HG02884 (cell line): ENCODE data around the gene ST3GAL4.
"Not testable (repeated sequence)": the region's sequence is repeated elsewhere in the genome, so short reads cannot be mapped to it uniquely, and the experiment has no call there.

Experiments used
- ATAC-seq: cut with Tn5 transposase; IDR thresholded peaks from one replicate; pipeline ENCODE4 v1.9.1; 2021; ENCODE audit warnings: mild to moderate bottlenecking, moderate library complexity; ENCODE audit not compliant: unreplicated experiment

ST3GAL4 gene

GRCh38 chr11:126384449-126385070 lies 29.1 kb downstream of the ST3GAL4 start:
- no peak for ATAC-seq

DNA sequence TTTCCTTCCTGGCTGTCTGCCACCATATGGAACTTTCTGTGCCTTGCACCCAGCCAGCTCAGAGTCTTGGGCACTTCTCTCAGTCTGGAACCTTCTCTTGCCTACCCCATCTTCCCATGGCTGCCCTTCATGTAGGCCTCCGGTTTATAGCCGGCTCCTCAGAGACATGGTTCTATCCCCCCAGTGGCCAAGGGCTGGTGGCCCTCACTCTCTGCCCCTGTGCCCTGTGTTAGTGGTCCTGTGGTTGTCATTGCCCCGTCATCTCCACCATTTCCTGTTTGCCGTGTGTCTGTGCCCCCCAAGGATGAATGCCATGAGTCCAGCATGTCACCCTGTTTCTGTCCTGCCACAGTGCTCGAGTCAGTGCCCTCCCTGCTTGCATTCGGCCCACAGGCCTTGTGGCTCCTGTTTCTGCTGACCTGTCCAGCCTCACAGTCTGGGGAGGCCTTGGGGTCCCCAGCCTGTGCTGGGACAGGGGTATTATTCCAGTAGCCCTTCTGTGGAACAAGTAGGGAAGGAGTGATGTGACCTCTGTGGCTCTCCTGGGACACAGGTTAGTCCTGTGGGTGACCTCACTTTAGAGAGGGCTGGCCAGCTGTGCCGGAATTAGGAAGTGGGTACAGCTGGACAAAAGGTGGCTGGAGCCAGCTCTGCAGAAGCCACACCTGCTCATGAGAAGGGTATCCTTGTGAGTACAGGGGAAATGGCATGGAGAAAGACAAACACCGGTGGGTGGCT lies 30.7 kb downstream of the ST3GAL4 start:
- no peak for ATAC-seq

DNA sequence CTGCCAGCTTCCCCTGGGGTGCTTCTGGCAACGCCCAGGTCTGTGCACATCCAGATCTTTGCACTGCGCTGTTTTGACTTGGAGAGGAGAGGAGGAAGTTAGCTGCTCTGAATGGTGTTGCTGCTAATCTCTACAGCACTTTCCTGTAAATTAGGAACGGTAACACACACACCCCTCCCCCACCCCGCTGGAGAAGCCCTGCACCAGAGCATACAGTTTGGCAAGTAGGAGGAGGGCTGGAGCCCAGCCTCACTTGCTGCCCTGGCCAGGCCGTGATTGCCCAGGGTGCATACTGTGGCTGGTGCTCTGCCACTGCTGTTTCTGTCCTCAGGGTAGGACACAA lies 31.2 kb downstream of the ST3GAL4 start:
- not testable (repeated sequence) for ATAC-seq

DNA sequence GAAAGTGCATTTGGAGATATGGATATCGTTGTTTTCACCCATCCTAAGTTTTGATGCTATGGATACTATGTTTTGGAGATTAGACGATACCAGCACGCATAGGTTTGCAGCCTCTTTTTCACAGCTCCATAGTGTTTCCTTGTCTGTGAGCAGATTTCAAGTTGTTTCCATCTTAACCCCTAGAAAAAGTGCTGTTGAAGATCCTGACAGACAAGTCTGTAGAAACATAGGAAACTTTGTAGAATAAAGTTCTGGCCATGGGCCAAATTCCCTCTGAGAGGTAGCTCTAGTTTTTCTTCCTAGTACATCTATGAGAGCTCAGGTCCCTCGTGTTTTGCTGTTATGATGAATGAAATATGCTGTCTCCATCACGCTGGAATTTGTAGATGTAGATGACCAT lies 32.4 kb downstream of the ST3GAL4 start:
- no peak for ATAC-seq

DNA sequence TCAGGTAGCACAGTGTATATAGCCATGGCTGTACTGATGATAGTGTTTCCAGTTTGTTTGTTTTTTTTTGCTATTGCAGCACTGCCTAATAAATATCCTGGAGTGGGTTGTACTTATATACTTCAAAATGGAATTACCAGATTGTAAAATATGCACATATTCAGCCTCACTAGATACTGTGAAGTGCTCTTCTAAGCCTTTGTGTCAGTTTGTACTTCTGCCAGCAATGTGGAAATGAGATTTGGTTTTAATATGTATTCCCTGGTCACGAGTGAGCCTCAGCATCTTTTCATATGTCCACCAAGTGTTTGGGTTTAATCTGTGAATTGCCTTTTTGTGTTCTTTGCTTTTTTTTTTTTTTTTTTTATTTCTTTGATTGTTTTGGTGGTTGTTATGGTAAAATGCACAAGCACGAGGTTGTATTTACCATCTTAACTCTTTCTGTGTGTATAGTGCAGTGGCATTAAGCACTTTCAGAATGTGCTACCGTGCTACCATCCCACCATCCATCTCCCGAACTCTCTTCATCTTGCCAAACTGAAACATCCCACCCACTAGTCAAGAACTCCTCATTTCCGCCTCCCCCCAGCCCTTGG lies 34.9 kb downstream of the ST3GAL4 start:
- no peak for ATAC-seq

- ATAC-seq = no peak
These were observed 35.9 kb downstream of the ST3GAL4 start for GRCh38 chr11:126391286-126391954.

DNA sequence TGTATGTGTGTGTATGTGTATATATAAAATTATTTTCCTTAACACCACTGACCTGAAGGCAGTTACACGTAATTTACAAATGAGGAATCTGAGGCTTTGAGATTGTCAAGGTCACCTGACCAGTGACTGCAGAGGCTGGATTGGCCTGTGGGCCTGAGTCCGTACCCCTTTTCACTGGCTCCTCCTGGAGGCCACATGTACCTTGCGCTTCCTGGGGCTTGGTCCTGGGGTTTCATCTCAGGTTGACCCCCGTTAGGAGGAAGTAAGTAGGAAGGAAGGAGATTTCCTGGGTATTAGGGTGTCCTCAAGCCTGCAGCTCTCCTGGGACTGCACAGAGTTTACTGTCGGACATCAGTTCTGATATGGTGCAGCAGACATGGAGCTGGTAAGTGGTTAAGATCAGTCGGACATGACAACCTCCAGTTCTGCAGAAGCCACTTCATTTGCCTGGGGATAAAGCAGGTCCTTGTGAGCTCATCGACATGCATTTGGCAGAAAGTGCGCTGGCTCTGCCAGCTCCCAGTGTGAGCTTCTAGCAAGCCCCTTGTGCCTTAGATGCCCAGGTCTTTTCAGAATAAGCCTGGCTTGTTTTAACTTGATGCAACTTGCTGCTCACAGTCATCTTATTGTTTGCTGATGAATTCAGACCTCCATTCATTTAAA lies 36.6 kb downstream of the ST3GAL4 start:
- ATAC-seq = peak; percentile 50

GRCh38 chr11:126392633-126393013 lies 37.1 kb downstream of the ST3GAL4 start:
- ATAC-seq = peak; percentile 6

DNA sequence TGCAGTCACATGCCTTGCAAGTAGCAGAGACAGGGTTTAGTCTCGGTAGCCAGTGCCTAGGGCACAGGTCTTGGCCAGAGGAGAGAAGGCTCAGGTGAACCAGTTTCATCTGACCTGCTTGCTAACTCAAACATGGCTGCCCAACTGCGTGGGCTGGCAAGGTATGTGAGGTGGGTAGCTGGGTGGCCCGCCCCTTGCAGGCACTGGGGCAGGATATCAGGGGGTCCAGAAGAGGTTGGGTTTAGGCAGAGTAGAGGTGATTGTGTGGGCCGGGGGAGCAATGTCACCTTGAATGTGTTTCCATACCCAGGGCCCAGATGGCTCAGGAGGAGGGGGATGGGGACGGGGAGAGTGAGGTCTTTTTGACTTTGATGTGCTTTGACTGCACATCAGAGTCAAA lies 37.7 kb downstream of the ST3GAL4 start:
- ATAC-seq = no peak

DNA sequence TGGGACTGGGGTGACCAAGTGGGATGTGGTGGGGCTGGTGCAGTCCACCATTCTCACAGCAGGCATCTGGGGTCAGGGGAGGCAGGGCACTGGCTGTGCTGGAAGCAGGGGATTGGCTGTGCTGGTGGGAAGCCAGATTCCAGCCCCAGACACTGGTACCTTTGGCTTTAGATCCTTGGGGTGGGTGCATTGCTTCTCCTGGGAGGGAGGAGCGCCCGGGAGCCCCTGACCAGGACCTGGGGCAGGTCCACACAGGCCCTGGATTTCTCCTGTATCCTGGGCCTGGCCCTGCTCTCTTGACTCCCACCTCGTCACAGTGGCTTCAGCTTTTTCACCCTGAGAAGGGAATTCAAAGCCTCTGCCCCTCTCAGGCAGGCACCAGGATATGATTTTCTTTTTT lies 38.5 kb downstream of the ST3GAL4 start:
- no peak for ATAC-seq

- ATAC-seq = not testable (repeated sequence)
These were observed 39.2 kb downstream of the ST3GAL4 start for GRCh38 chr11:126394634-126395072.

DNA sequence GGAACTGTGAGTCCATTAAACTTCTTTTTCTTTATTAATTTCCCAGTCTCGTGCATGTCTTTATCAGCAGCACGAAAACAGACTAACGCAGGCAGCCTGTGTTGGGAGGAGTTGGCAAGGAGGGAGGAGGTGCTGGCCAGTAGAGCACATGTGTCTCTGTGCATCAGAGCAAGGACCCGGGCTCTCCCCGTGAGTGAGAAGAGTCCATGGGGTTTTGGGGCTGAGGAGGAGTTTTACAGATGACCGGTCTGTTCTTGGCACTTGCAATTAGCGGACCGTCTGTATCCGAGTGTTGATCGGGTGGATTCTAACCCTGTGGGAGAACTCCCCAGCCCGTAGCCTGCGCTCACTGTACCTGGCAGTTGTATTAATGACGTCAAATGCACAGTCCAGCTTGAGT lies 40.3 kb downstream of the ST3GAL4 start:
- ATAC-seq = not testable (repeated sequence)

DNA sequence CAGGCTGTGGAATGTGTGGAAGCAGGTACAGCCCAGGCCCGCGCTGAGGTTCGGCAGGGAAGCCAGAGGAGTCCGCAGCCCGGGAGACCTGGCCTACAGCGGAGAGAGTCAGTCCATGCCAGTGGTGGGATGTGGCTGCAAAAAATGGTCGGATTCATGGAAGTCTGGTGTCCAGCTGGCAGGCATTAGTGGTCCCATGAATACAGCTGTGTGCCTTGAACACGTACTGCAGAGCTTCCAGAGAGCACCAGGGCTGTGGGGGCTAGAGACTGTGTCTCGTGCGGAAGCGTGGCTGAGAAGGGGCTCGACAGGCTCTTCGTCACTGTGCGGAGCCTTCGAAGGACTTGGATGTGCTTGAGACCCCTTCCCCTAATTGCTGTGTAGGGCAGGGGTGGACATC lies 40.8 kb downstream of the ST3GAL4 start:
- ATAC-seq = not testable (repeated sequence)

DNA sequence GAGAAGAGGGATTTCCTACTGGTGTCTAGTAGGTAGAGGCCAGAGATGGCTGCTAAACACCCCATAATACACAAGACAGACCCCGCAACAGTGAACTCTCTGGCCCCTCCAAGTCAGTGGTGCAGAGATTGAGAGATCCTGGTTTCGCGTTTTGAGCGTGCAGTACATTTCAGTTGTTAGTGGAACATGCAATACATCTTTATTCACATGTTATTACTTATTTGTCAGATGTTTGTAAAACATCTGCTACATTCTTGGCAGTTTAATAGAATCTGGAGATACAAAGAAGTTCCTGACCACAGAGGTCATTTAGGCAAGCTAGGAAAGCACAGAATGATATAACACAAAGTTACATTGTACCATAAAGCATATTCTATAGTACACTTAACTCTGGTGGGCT lies 41.5 kb downstream of the ST3GAL4 start:
- no peak for ATAC-seq

DNA sequence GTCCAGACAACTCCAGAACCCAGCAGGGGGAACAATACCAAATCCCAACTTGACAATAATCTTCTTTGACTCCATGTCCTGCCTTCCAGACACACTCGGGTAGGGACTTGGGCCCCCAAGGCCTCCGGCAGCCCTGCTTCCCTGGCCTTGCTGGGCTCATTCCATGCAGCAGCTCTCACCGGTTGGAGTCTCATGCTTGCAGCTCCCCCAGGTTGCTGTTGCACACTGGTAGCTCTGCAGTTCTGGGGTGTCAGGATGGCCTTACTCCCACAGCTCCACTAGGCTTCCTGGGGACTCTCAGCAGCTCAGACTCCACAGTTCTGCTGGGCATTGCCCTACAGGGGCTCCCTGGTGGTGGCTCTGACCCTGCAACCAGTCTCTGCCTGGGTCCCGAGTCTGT lies 42.8 kb downstream of the ST3GAL4 start:
- no peak for ATAC-seq

GRCh38 chr11:126398721-126399120 lies 43.2 kb downstream of the ST3GAL4 start:
- no peak for ATAC-seq

DNA sequence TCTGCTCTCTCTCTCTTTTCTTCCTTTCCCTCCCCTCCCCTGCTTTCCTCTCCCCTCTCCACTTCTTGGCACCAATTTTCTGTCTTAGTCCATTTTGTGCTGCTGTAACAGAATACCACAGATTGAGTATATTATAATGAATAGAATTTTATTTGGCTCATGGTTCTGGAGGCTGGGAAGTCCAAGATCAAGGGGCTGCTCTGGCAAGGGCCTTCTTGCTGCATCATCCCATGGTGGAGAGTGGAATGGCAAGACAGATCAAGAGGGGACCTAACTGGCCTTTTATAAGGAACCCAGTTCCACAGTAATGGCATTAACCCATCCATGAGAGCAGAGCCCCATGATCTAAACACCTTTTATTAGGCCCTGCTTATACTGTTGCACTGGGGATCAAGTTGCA lies 44.5 kb downstream of the ST3GAL4 start:
- no peak for ATAC-seq

DNA sequence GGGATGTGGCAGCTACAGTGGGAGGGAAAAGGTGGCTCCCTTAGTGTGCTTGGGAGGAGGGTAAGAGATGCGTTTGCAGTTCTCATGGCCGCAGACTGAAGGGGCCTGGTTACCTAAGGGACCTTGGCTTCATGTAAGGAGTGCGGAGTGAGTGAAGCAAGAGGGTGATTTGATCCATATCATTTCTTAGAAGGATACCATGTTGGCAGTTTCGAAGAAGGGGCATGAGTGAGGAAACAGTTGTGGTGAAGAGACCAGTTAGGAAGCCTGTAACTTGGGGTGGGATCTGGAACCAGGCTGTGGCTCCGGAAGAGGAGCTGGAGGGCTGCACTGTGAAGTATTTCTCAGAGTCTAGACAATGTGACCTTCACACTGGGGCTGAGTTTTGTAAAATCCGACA lies 45.0 kb downstream of the ST3GAL4 start:
- no peak for ATAC-seq

DNA sequence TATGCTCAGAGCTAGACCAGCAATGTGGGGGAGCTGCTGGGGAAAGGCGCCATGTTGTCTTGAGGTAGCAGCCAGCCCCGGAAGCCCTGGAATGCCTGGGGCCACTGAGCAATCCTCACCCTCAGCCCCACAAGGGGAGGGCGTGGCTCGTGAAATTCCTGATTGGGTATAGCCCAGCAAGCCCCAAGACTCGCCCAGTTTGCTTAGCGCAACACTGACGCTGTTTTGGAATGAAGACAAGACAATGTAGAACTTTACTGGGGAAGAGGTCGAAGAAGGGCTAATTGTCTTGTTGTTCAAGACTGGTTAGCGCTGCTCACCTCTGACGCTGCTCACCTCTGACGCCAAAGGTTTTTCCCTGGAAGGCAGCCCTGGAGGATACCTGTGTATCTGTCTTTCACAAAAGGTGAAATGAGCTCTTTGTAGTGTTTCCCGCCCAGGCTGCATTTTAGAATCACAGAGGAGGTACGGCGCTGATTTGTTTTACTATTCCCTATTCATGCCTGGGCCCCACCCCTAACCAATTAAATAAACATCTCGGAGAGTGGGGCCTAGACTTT lies 47.6 kb downstream of the ST3GAL4 start:
- no peak for ATAC-seq

- peak; percentile 95 for ATAC-seq
These were observed 48.2 kb downstream of the ST3GAL4 start for GRCh38 chr11:126403658-126404057.

- ATAC-seq = no peak
These were observed 48.9 kb downstream of the ST3GAL4 start for GRCh38 chr11:126404367-126404766.
